H9 (cell line): ENCODE measurements around the gene RB1. TPM values are rescaled to one million over a fixed set of nuclear protein-coding genes. Genes with fewer than 3 reads are reported as not detected.

Source experiments
- DNase-seq: peaks from one replicate; pipeline ENCODE4 v3.0.0-alpha.2; 2017
- H2AFZ ChIP-seq: one replicate; pipeline ENCODE4 v1.6.1; 2013; ENCODE audit warnings: mild to moderate bottlenecking, low read length, control low read depth, moderate library complexity
- H2AK5ac ChIP-seq: 2 replicates; pipeline ENCODE4 v1.6.1; 2013; ENCODE audit warnings: low read length, control low read depth, mixed read lengths; ENCODE audit not compliant: insufficient read length
- H2BK120ac ChIP-seq: one replicate; pipeline ENCODE4 v1.6.1; 2013; ENCODE audit warnings: low read depth, mild to moderate bottlenecking, low read length, control low read depth, inconsistent platforms; ENCODE audit not compliant: poor library complexity, severe bottlenecking
- H2BK12ac ChIP-seq: 2 replicates; pipeline ENCODE4 v1.6.1; 2013; ENCODE audit warnings: low read length, control low read depth, mixed read lengths, low read depth; ENCODE audit not compliant: insufficient read length
- H2BK15ac ChIP-seq: 2 replicates; pipeline ENCODE4 v1.6.1; 2013; ENCODE audit warnings: low read depth, low read length, control low read depth
- H2BK20ac ChIP-seq: one replicate; pipeline ENCODE4 v1.6.1; 2013; ENCODE audit warnings: low read depth, mild to moderate bottlenecking, low read length, control low read depth, inconsistent platforms; ENCODE audit not compliant: poor library complexity, severe bottlenecking
- H2BK5ac ChIP-seq: 2 replicates; pipeline ENCODE4 v1.6.1; 2013; ENCODE audit warnings: low read length, control low read depth, mixed read lengths; ENCODE audit not compliant: insufficient read length
- H3K14ac ChIP-seq: 2 replicates; pipeline ENCODE4 v1.6.1; 2013; ENCODE audit warnings: low read length, control low read depth; ENCODE audit not compliant: insufficient read depth
- H3K18ac ChIP-seq: 2 replicates; pipeline ENCODE4 v1.6.1; 2013; ENCODE audit warnings: low read depth, mild to moderate bottlenecking, mixed read lengths, low read length, control low read depth; ENCODE audit not compliant: insufficient read length
- H3K23ac ChIP-seq: 2 replicates; pipeline ENCODE4 v1.6.1; 2013; ENCODE audit warnings: low read length, control low read depth, mixed read lengths, low read depth; ENCODE audit not compliant: insufficient read length
- H3K23me2 ChIP-seq: 2 replicates; pipeline ENCODE4 v1.6.1; 2013; ENCODE audit warnings: low read depth, mild to moderate bottlenecking, mixed read lengths, low read length, control low read depth; ENCODE audit not compliant: insufficient read length, poor library complexity, severe bottlenecking
- H3K27ac ChIP-seq: 2 replicates; pipeline ENCODE4 v1.5.1; 2013; ENCODE audit warnings: low read length, control low read depth, mixed read lengths, low read depth; ENCODE audit not compliant: insufficient read length
- H3K27me3 ChIP-seq: 2 replicates; pipeline ENCODE4 v1.6.1; 2013; ENCODE audit warnings: low read length, control low read depth, inconsistent platforms; ENCODE audit not compliant: insufficient read depth
- H3K4ac ChIP-seq: 2 replicates; pipeline ENCODE4 v1.6.1; 2013; ENCODE audit warnings: low read depth, mild to moderate bottlenecking, control low read depth, inconsistent platforms, low read length, moderate library complexity
- H3K4me1 ChIP-seq: 2 replicates; pipeline ENCODE4 v1.6.1; 2013; ENCODE audit warnings: low read length, control low read depth, inconsistent platforms; ENCODE audit not compliant: insufficient read depth
- H3K4me2 ChIP-seq: 2 replicates; pipeline ENCODE4 v1.6.1; 2013; ENCODE audit warnings: low read length, control low read depth, mixed read lengths; ENCODE audit not compliant: insufficient read length, insufficient read depth
- H3K56ac ChIP-seq: 2 replicates; pipeline ENCODE4 v1.6.1; 2013; ENCODE audit warnings: low read depth, mild to moderate bottlenecking, mixed read lengths, low read length, control low read depth; ENCODE audit not compliant: insufficient read length
- H3K79me1 ChIP-seq: 2 replicates; pipeline ENCODE4 v1.6.1; 2013; ENCODE audit warnings: low read depth, mild to moderate bottlenecking, moderate library complexity, low read length, control low read depth, inconsistent platforms; ENCODE audit not compliant: insufficient read depth, poor library complexity, severe bottlenecking
- H3K79me2 ChIP-seq: 2 replicates; pipeline ENCODE4 v1.6.1; 2013; ENCODE audit warnings: low read length, control low read depth, inconsistent platforms; ENCODE audit not compliant: insufficient read depth
- H3K9ac ChIP-seq: 2 replicates; pipeline ENCODE4 v1.6.1; 2013; ENCODE audit warnings: low read length, control low read depth, mixed read lengths; ENCODE audit not compliant: insufficient read length; ENCODE audit errors: extremely low read depth
- H3K9me3 ChIP-seq: one replicate; pipeline ENCODE4 v1.6.1; 2013; ENCODE audit warnings: low read depth, low read length, inconsistent platforms; ENCODE audit not compliant: control insufficient read depth
- H3T11ph ChIP-seq: one replicate; pipeline ENCODE4 v1.6.1; 2013; ENCODE audit warnings: mild to moderate bottlenecking, low read length, control low read depth, inconsistent platforms
- H4K20me1 ChIP-seq: one replicate; pipeline ENCODE4 v1.6.1; 2013; ENCODE audit not compliant: control insufficient read depth, insufficient read length, insufficient read depth
- H4K5ac ChIP-seq: 2 replicates; pipeline ENCODE4 v1.6.1; 2013; ENCODE audit warnings: low read depth, mild to moderate bottlenecking, mixed read lengths, low read length, control low read depth; ENCODE audit not compliant: insufficient read length
- H4K8ac ChIP-seq: replicated peaks from 2 replicates; pipeline ENCODE4 v1.6.1; 2013; ENCODE audit warnings: low read length, control low read depth, mixed read lengths, low read depth; ENCODE audit not compliant: insufficient read length
- H4K91ac ChIP-seq: 2 replicates; pipeline ENCODE4 v1.6.1; 2013; ENCODE audit warnings: low read depth, mild to moderate bottlenecking, moderate library complexity, mixed read lengths, low read length, control low read depth; ENCODE audit not compliant: insufficient read length
- H3K27ac Mint-ChIP-seq, 3 experiments: 2 replicates in 2 of 3; 3 replicates in 1 of 3; pipeline ENCODE4 v1.8.0; 2020 to 2021; ENCODE audit warnings: mixed read lengths in 3 of 3, mild to moderate bottlenecking in 1 of 3, moderate library complexity in 1 of 3
- H3K27me3 Mint-ChIP-seq: 2 replicates; pipeline ENCODE4 v1.8.0; 2021; ENCODE audit warnings: low read depth, mild to moderate bottlenecking, moderate library complexity, mixed read lengths
- H3K36me3 Mint-ChIP-seq, 3 experiments: 2 replicates in 2 of 3; 3 replicates in 1 of 3; pipeline ENCODE4 v1.8.0; 2020 to 2021; ENCODE audit warnings: low read depth in 3 of 3, mixed read lengths in 3 of 3; ENCODE audit not compliant: insufficient read depth in 1 of 3
- H3K4me1 Mint-ChIP-seq, 2 experiments: 2 replicates each; pipeline ENCODE4 v1.8.0; 2020; ENCODE audit warnings: mixed read lengths in 2 of 2
- H3K4me3 Mint-ChIP-seq, 2 experiments: 2 replicates in 1 of 2; 3 replicates in 1 of 2; pipeline ENCODE4 v1.8.0; 2020 to 2021; ENCODE audit warnings: mild to moderate bottlenecking in 2 of 2, mixed read lengths in 2 of 2, moderate library complexity in 1 of 2
- H3K9me3 Mint-ChIP-seq, 2 experiments: 2 replicates in 1 of 2; 3 replicates in 1 of 2; pipeline ENCODE4 v1.8.0; 2020; ENCODE audit warnings: mild to moderate bottlenecking in 2 of 2, mixed read lengths in 2 of 2, moderate library complexity in 1 of 2
- WGBS: extraction: QIAGEN DNeasy Blood & Tissue Kit; methylation state at CpG from one replicate; pipeline ENCODE4 v1.1.7; 2013; ENCODE audit warnings: missing lambda C conversion rate, low lambda C conversion rate, mixed read lengths; ENCODE audit not compliant: insufficient read length; ENCODE audit errors: extremely low coverage; 5-methylcytosine and 5-hydroxymethylcytosine counted together
- total RNA-seq: library from RNA; stranded (reverse); gene quantifications from 2 replicates; pipeline ENCODE4 v1.2.1, GENCODE V29; 2021
- TF ChIP-seq, protein P1 (sequence below): fragments of 200-600 bp; sonication (generic); conservative IDR thresholded peaks from 3 replicates; pipeline ENCODE4 v1.8.0; 2021; ENCODE audit warnings: antibody characterized with exemption, mild to moderate bottlenecking

Gene RB1
- total RNA-seq, 1 experiment from 2014 or later = 20.5 TPM

DNA sequence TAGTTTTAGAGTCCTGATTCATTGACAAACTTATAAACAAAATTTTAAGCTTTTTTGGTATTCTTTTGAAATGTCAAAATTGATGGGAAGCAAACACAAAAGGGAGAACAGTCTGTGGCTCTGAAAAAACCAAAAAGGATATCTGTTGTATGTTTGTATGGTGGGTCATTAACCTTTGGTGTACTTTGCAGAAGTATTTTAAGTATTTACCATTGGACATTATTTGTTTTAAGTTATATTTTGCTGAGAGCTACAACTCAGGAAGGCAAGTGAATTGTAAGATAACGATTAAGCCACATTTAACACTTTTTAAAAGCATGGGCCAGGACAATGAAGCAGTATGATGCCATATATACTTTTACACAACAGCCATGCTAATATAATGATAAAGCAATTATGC lies 94.2 kb downstream of the RB1 start:
- Histone ChIP-seq H3K23ac (no peak overlapping the region), H3K9me3 (no peaks in the 10 kb centered on the region), H4K5ac (no peak overlapping the region), H3T11ph (no peak overlapping the region), H4K91ac (no peak overlapping the region), H3K9ac (no peak overlapping the region), H3K4me1 (no peaks in the 10 kb centered on the region), H4K20me1 (no peaks in the 10 kb centered on the region), H3K27me3 (no peaks in the 10 kb centered on the region), H3K79me1 (no peaks in the 10 kb centered on the region), H2AFZ (no peak overlapping the region), H3K18ac (no peak overlapping the region), H3K23me2 (no peaks in the 10 kb centered on the region), H2BK15ac (no peak overlapping the region), H2BK20ac (no peak overlapping the region), H4K8ac (no peak overlapping the region), H2BK120ac (no peak overlapping the region), H3K4ac (no peak overlapping the region), H2BK5ac (no peak overlapping the region), H3K56ac (no peak overlapping the region), H2AK5ac (no peak overlapping the region), H2BK12ac (no peak overlapping the region), H3K4me2 (no peak overlapping the region), H3K79me2 (no peaks in the 10 kb centered on the region), H3K27ac (no peak overlapping the region), H3K14ac (no peak overlapping the region)
- Mint-ChIP-seq H3K36me3 (peaks cover 18 to 31% (median 29%) of the 10 kb centered on the region in 3 experiments), H3K27me3 (no peaks in the 10 kb centered on the region), H3K4me3 (no peak overlapping the region), H3K27ac (no peak overlapping the region), H3K9me3 (peaks cover 12 to 20% of the 10 kb centered on the region in 2 experiments), H3K4me1 (no peaks in the 10 kb centered on the region)
- DNase-seq = no peak
- no CpG with 5 or more reads among the region's 1 CpG for WGBS
- TF ChIP-seq, protein P1, sequence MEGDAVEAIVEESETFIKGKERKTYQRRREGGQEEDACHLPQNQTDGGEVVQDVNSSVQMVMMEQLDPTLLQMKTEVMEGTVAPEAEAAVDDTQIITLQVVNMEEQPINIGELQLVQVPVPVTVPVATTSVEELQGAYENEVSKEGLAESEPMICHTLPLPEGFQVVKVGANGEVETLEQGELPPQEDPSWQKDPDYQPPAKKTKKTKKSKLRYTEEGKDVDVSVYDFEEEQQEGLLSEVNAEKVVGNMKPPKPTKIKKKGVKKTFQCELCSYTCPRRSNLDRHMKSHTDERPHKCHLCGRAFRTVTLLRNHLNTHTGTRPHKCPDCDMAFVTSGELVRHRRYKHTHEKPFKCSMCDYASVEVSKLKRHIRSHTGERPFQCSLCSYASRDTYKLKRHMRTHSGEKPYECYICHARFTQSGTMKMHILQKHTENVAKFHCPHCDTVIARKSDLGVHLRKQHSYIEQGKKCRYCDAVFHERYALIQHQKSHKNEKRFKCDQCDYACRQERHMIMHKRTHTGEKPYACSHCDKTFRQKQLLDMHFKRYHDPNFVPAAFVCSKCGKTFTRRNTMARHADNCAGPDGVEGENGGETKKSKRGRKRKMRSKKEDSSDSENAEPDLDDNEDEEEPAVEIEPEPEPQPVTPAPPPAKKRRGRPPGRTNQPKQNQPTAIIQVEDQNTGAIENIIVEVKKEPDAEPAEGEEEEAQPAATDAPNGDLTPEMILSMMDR = no peak
